H1 (cell line): ENCODE results near the gene CYB561D2.

Source experiments
- CTCF ChIP-seq, 3 experiments: IDR thresholded peaks; 1 replicate in 2 of 3; 2 replicates in 1 of 3; pipeline versions ENCODE4 v1.5.1 to v1.6.1; 2011; ENCODE audit warnings: low read length in 3 of 3, mild to moderate bottlenecking in 3 of 3, inconsistent platforms in 2 of 3, low read depth in 1 of 3, moderate library complexity in 1 of 3; ENCODE audit not compliant: insufficient read depth in 1 of 3; ENCODE audit errors: control extremely low read depth in 1 of 3
- POLR2A ChIP-seq, 2 experiments: IDR thresholded peaks; 1 replicate in 1 of 2; 2 replicates in 1 of 2; pipeline ENCODE4 v1.6.1; 2011; ENCODE audit warnings: low read depth in 2 of 2, low read length in 2 of 2, mild to moderate bottlenecking in 2 of 2; ENCODE audit errors: control extremely low read depth in 1 of 2
- POLR2AphosphoS5 ChIP-seq: IDR thresholded peaks from 2 replicates; pipeline ENCODE4 v1.6.1; 2011; ENCODE audit warnings: low read depth, low read length
- SP2 ChIP-seq: IDR thresholded peaks from 2 replicates; pipeline ENCODE4 v1.6.1; 2012; ENCODE audit warnings: mild to moderate bottlenecking, low read length, inconsistent platforms
- YY1 ChIP-seq: IDR thresholded peaks from 2 replicates; pipeline ENCODE4 v1.6.1; 2011; ENCODE audit warnings: low read depth, mild to moderate bottlenecking, low read length
- TF ChIP-seq, protein P1 (sequence below): IDR thresholded peaks from 2 replicates; pipeline ENCODE4 v1.6.1; 2011; ENCODE audit warnings: low read length, improper control_type of control experiment

DNA sequence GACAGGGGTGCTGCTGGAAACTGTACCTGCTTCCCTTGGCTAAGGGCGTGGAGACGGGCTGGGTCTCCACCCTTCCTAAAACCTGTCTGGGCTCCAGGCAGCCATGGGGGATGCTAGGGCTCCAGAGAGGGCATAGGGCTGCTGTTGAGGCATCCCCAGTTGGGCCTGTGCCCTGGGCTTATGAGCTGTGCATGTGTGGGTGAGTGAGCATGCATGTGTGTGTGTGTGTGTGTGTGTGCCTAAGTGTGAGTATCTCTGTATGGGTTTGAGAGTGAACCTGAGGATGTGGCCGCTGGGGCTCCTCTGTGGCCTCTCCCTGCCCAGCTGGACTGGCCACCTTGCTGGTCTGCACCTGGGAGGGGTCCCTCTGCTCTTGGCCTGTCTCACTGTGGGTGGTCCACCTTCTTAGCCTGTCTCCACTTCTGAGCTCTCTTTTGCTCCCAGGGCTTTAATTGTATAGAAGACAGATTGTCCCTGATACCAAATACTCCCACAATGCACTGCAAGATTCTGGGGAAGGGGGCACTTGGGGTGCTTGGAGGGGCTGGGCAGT lies 20.5 kb downstream of the CYB561D2 start:
- TF ChIP-seq YY1, result no peak
- no peak for TF ChIP-seq CTCF (IDR thresholded peaks at IDR 0.05; ENCODE audit: control extremely low read depth in 1 of 3, insufficient read depth in 1 of 3, low read depth in 1 of 3, low read length in 3 of 3)
- TF ChIP-seq, protein P1, sequence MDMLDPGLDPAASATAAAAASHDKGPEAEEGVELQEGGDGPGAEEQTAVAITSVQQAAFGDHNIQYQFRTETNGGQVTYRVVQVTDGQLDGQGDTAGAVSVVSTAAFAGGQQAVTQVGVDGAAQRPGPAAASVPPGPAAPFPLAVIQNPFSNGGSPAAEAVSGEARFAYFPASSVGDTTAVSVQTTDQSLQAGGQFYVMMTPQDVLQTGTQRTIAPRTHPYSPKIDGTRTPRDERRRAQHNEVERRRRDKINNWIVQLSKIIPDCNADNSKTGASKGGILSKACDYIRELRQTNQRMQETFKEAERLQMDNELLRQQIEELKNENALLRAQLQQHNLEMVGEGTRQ, result no peak
- no peak for TF ChIP-seq POLR2AphosphoS5
- no peak for TF ChIP-seq SP2
- TF ChIP-seq POLR2A (IDR thresholded peaks at IDR 0.05; ENCODE audit: control extremely low read depth in 1 of 2, low read depth in 2 of 2, low read length in 2 of 2), result no peak
